HepG2 (cell line): Measurements from ENCODE around the gene TMEM35A. TPM values are rescaled to one million over a fixed set of nuclear protein-coding genes. Genes with fewer than 3 reads are reported as not detected.

Experiments
- ATAC-seq: fragments of 200-7000 bp; cut with Tn5 transposase; 3 replicates; pipeline ENCODE4 v1.9.1; 2020; ENCODE audit warnings: mild to moderate bottlenecking, moderate library complexity
- BruUV-seq: library from RNA; stranded (reverse); fragments of 400-500 nt; replicated peaks from 2 replicates; lab custom pipeline; 2021; lab: Mats Ljungman, UMichigan
- CTCF ChIA-PET: fragments of 300-600 bp; formaldehyde crosslinking; extraction: SDS; loops from one replicate; lab custom pipeline; 2021; ENCODE audit warnings: low total read pairs, inconsistent platforms, low intra/inter-chr PET ratio; lab: Yijun Ruan, JAX
- POLR2A ChIA-PET: fragments of 350-600 bp; sonication (Branson Sonifier 250); formaldehyde crosslinking; loops from one replicate; lab custom pipeline; 2020; ENCODE audit warnings: antibody characterized with exemption, inconsistent platforms; lab: Yijun Ruan, JAX
- DNase-seq: peaks from one replicate; pipeline ENCODE4 v3.0.0-alpha.2; 2015; ENCODE audit warnings: low spot score
- FAIRE-seq: peaks from 3 replicates; lab custom pipeline; 2011; peaks lifted over from hg19 to GRCh38; lab: Jason Lieb, UNC
- H2AFZ ChIP-seq: one replicate; pipeline ENCODE4 v1.6.1; 2011; ENCODE audit warnings: low read length, inconsistent platforms
- H3K27ac ChIP-seq: fragments of 300-600 bp; 3 replicates; pipeline ENCODE4 v1.8.0; 2011; ENCODE audit warnings: mixed run types, mild to moderate bottlenecking, mixed read lengths, low read length, inconsistent platforms; ENCODE audit not compliant: insufficient read depth; ENCODE audit errors: extremely low read length
- H3K27me3 ChIP-seq, 2 experiments: fragments of 200-600 bp in 1 of 2; 2 replicates in 1 of 2; 3 replicates in 1 of 2; pipeline versions ENCODE4 v1.6.0 to v1.8.0; 2011; ENCODE audit warnings: low read length in 2 of 2, mild to moderate bottlenecking in 2 of 2, moderate library complexity in 2 of 2, inconsistent platforms in 1 of 2; ENCODE audit not compliant: insufficient read depth in 2 of 2, control insufficient read depth in 1 of 2
- H3K36me3 ChIP-seq, 2 experiments: fragments of 200-600 bp in 1 of 2; replicated peaks in 1 of 2; 2 replicates in 1 of 2; 3 replicates in 1 of 2; pipeline versions ENCODE4 v1.5.1 to v1.8.0; 2011; ENCODE audit warnings: low read length in 2 of 2, inconsistent platforms in 1 of 2; ENCODE audit not compliant: insufficient read depth in 2 of 2, control insufficient read depth in 1 of 2
- H3K4me1 ChIP-seq: 2 replicates; pipeline ENCODE4 v1.5.1; 2012; ENCODE audit warnings: low read length, inconsistent platforms; ENCODE audit not compliant: insufficient read depth
- H3K4me2 ChIP-seq: 2 replicates; pipeline ENCODE4 v1.6.0; 2011; ENCODE audit warnings: low read depth, low read length, inconsistent platforms
- H3K4me3 ChIP-seq, 3 experiments: fragments of 200-600 bp in 1 of 3; sonication (generic), shearing (Covaris generic) in 1 of 3; replicated peaks in 1 of 3; 2 replicates each; pipeline ENCODE4 v1.5.1; 2011 to 2016; ENCODE audit warnings: low read length in 3 of 3, inconsistent platforms in 2 of 3, low read depth in 2 of 3, mild to moderate bottlenecking in 2 of 3, control low read depth in 1 of 3, mixed read lengths in 1 of 3; ENCODE audit not compliant: insufficient read depth in 1 of 3
- H3K79me2 ChIP-seq: one replicate; pipeline ENCODE4 v1.6.1; 2011; ENCODE audit warnings: low read length, inconsistent platforms; ENCODE audit not compliant: insufficient read depth
- H3K9ac ChIP-seq: 2 replicates; pipeline ENCODE4 v1.6.0; 2011; ENCODE audit warnings: mild to moderate bottlenecking, low read depth, low read length, inconsistent platforms; ENCODE audit not compliant: insufficient read depth
- H3K9me3 ChIP-seq: 2 replicates; pipeline ENCODE4 v1.5.1; 2012; ENCODE audit warnings: mild to moderate bottlenecking, low read length
- H4K20me1 ChIP-seq: 2 replicates; pipeline ENCODE4 v1.6.0; 2011; ENCODE audit warnings: inconsistent platforms, mild to moderate bottlenecking, low read length, moderate library complexity; ENCODE audit not compliant: insufficient read depth
- CREB1 ChIP-seq, 2 experiments: fragments of 450-650 bp in 1 of 2; IDR thresholded peaks; 2 replicates each; pipeline ENCODE4 v1.6.1; 2016 to 2017; ENCODE audit warnings: control low read depth in 1 of 2, mild to moderate bottlenecking in 1 of 2, missing compliant biosample characterization in 1 of 2, missing genetic modification characterization in 1 of 2
- EHMT2 ChIP-seq: fragments of 200-600 bp; sonication (generic); IDR thresholded peaks from 2 replicates; pipeline ENCODE4 v1.7.0; 2017; ENCODE audit warnings: antibody characterized with exemption, low read depth, low read length, borderline replicate concordance
- ELF4 ChIP-seq: sonication (generic); formaldehyde crosslinking; IDR thresholded peaks from 2 replicates; pipeline ENCODE4 v1.5.0; 2020; ENCODE audit warnings: missing genetic modification reagents, mild to moderate bottlenecking, moderate library complexity, borderline replicate concordance
- ERF ChIP-seq: IDR thresholded peaks from 2 replicates; pipeline ENCODE4 v1.6.1; 2018; ENCODE audit warnings: missing biosample characterization, missing genetic modification reagents
- SOX5 ChIP-seq: IDR thresholded peaks from 2 replicates; pipeline ENCODE4 v1.6.1; 2016; ENCODE audit warnings: borderline replicate concordance
- ZBTB2 ChIP-seq: sonication (generic); formaldehyde crosslinking; IDR thresholded peaks from 2 replicates; pipeline ENCODE4 v1.8.0; 2022; ENCODE audit warnings: low read depth, missing genetic modification reagents
- ZNF263 ChIP-seq: sonication (generic); formaldehyde crosslinking; IDR thresholded peaks from 2 replicates; pipeline ENCODE4 v1.4.0; 2020; ENCODE audit warnings: missing genetic modification reagents
- ZNF441 ChIP-seq: sonication (generic); formaldehyde crosslinking; IDR thresholded peaks from 2 replicates; pipeline ENCODE4 v1.7.0; 2021; ENCODE audit warnings: missing genetic modification reagents, borderline replicate concordance
- ZNF83 ChIP-seq: sonication (generic); formaldehyde crosslinking; IDR thresholded peaks from 2 replicates; pipeline ENCODE4 v1.4.0; 2020; ENCODE audit warnings: missing genetic modification reagents, mild to moderate bottlenecking, borderline replicate concordance
- WGBS: methylation state at CpG from one replicate; pipeline ENCODE4 v1.1.6; 2017; ENCODE audit warnings: low lambda C conversion rate; 5-methylcytosine and 5-hydroxymethylcytosine counted together
- in situ Hi-C: cut with HindIII; loops from 2 replicates; pipeline ENCODE4 v1.10.0; 2017; ENCODE audit warnings: low pct_unique_long_range_greater_than_20kb; ENCODE audit not compliant: extremely low pct_ligation_motif_present
- intact Hi-C: fragments of 100-400 bp; cut with micrococcal nuclease; formaldehyde crosslinking; loops from one replicate; pipeline ENCODE4 v1.10.0; 2022; ENCODE audit not compliant: unreplicated experiment
- polyA plus RNA-seq, 8 experiments: library from polyadenylated mRNA; depleted of rRNA in 3 of 8; stranded (reverse) in 7 of 8; unstranded in 1 of 8; fragments of >200 nt; fragmentation: Illumina TruSeq in 4 of 8; extraction: Trizol in 4 of 8; gene quantifications; 2 replicates each; pipeline versions ENCODE4 v1.2.1 to v1.2.3, GENCODE V29; 2011 to 2016; ENCODE audit warnings: low read depth in 4 of 8, missing spikeins in 1 of 8, mixed read lengths in 1 of 8; ENCODE audit not compliant: insufficient read depth in 1 of 8
- total RNA-seq, 5 experiments: library from RNA; depleted of rRNA; stranded (reverse); fragments of >200 nt; fragmentation: Illumina TruSeq; extraction: Trizol; gene quantifications; 2 replicates each; pipeline ENCODE4 v1.2.3, GENCODE V29; 2016; ENCODE audit warnings: low read depth in 1 of 5
- TF ChIP-seq, protein P1 (sequence below): sonication (generic); formaldehyde crosslinking; conservative IDR thresholded peaks from 2 replicates; pipeline ENCODE4 v1.4.0; 2020; ENCODE audit warnings: mild to moderate bottlenecking, missing genetic modification reagents, moderate library complexity
- TF ChIP-seq, protein P2 (sequence below): sonication (generic); formaldehyde crosslinking; IDR thresholded peaks from 2 replicates; pipeline ENCODE4 v1.4.0; 2020; ENCODE audit warnings: missing genetic modification reagents, borderline replicate concordance

Gene TMEM35A
- total and polyA plus RNA-seq, 2 of the 13 experiments (the other 11 are each of a cell fraction or from before 2014, with no cell fraction given), result 0.03 TPM; not detected in 1

GRCh38 chrX:101057093-101057714 lies 21.5 kb upstream of the TMEM35A start:
- Histone ChIP-seq H3K4me2 (no peak overlapping the region), H3K79me2 (no peaks in the 10 kb centered on the region), H4K20me1 (no peaks in the 10 kb centered on the region), H2AFZ (no peak overlapping the region), H3K4me3 (no peak overlapping the region), H3K9ac (no peak overlapping the region), H3K9me3 (no peaks in the 10 kb centered on the region), H3K27me3 (no peaks in the 10 kb centered on the region), H3K27ac (no peak overlapping the region), H3K4me1 (no peaks in the 10 kb centered on the region), H3K36me3 (no peaks in the 10 kb centered on the region)
- ATAC-seq (no peak), DNase-seq (no peak), FAIRE-seq (no peak)
- intact Hi-C loops, result no loop called here
- in situ Hi-C loops, result no loop called here
- 0% methylated on average over 3 of the region's 3 CpGs for WGBS
- TF ChIP-seq SOX5 (CRISPR knock-in tag) (no peak), ZNF83 (CRISPR knock-in tag) (no peak), ZBTB2 (CRISPR knock-in tag) (no peak), ZNF441 (CRISPR knock-in tag) (no peak), ELF4 (no peak), ZNF263 (CRISPR knock-in tag) (no peak), CREB1 (IDR thresholded peaks at IDR 0.05) (no peak), CREB1 (CRISPR knock-in tag; IDR thresholded peaks at IDR 0.05) (no peak), ERF (CRISPR knock-in tag) (no peak), EHMT2 (no peak)
- TF ChIP-seq, protein P1, sequence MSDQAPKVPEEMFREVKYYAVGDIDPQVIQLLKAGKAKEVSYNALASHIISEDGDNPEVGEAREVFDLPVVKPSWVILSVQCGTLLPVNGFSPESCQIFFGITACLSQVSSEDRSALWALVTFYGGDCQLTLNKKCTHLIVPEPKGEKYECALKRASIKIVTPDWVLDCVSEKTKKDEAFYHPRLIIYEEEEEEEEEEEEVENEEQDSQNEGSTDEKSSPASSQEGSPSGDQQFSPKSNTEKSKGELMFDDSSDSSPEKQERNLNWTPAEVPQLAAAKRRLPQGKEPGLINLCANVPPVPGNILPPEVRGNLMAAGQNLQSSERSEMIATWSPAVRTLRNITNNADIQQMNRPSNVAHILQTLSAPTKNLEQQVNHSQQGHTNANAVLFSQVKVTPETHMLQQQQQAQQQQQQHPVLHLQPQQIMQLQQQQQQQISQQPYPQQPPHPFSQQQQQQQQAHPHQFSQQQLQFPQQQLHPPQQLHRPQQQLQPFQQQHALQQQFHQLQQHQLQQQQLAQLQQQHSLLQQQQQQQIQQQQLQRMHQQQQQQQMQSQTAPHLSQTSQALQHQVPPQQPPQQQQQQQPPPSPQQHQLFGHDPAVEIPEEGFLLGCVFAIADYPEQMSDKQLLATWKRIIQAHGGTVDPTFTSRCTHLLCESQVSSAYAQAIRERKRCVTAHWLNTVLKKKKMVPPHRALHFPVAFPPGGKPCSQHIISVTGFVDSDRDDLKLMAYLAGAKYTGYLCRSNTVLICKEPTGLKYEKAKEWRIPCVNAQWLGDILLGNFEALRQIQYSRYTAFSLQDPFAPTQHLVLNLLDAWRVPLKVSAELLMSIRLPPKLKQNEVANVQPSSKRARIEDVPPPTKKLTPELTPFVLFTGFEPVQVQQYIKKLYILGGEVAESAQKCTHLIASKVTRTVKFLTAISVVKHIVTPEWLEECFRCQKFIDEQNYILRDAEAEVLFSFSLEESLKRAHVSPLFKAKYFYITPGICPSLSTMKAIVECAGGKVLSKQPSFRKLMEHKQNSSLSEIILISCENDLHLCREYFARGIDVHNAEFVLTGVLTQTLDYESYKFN (CRISPR knock-in tag), result no peak
- TF ChIP-seq, protein P2, sequence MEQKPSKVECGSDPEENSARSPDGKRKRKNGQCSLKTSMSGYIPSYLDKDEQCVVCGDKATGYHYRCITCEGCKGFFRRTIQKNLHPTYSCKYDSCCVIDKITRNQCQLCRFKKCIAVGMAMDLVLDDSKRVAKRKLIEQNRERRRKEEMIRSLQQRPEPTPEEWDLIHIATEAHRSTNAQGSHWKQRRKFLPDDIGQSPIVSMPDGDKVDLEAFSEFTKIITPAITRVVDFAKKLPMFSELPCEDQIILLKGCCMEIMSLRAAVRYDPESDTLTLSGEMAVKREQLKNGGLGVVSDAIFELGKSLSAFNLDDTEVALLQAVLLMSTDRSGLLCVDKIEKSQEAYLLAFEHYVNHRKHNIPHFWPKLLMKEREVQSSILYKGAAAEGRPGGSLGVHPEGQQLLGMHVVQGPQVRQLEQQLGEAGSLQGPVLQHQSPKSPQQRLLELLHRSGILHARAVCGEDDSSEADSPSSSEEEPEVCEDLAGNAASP (CRISPR knock-in tag), result no peak
- BruUV-seq, result no TSS peak
- ChIA-PET CTCF (no interaction called here), POLR2A (no interaction called here)
